HepG2 (cell line): ENCODE results near the gene CCM2. TPM values are rescaled to one million over a fixed set of nuclear protein-coding genes. Genes with fewer than 3 reads are reported as not detected.

Source experiments
- ATAC-seq: fragments of 200-7000 bp; cut with Tn5 transposase; 3 replicates; pipeline ENCODE4 v1.9.1; 2020; ENCODE audit warnings: mild to moderate bottlenecking, moderate library complexity
- BruUV-seq: library from RNA; stranded (reverse); fragments of 400-500 nt; replicated peaks from 2 replicates; lab custom pipeline; 2021; lab: Mats Ljungman, UMichigan
- CTCF ChIA-PET: fragments of 300-600 bp; formaldehyde crosslinking; extraction: SDS; loops from one replicate; lab custom pipeline; 2021; ENCODE audit warnings: low total read pairs, inconsistent platforms, low intra/inter-chr PET ratio; lab: Yijun Ruan, JAX
- POLR2A ChIA-PET: fragments of 350-600 bp; sonication (Branson Sonifier 250); formaldehyde crosslinking; loops from one replicate; lab custom pipeline; 2020; ENCODE audit warnings: antibody characterized with exemption, inconsistent platforms; lab: Yijun Ruan, JAX
- DNase-seq: peaks from one replicate; pipeline ENCODE4 v3.0.0-alpha.2; 2015; ENCODE audit warnings: low spot score
- FAIRE-seq: peaks from 3 replicates; lab custom pipeline; 2011; peaks lifted over from hg19 to GRCh38; lab: Jason Lieb, UNC
- H2AFZ ChIP-seq: one replicate; pipeline ENCODE4 v1.6.1; 2011; ENCODE audit warnings: low read length, inconsistent platforms
- H3K27ac ChIP-seq: fragments of 300-600 bp; 3 replicates; pipeline ENCODE4 v1.8.0; 2011; ENCODE audit warnings: mixed run types, mild to moderate bottlenecking, mixed read lengths, low read length, inconsistent platforms; ENCODE audit not compliant: insufficient read depth; ENCODE audit errors: extremely low read length
- H3K27me3 ChIP-seq, 2 experiments: fragments of 200-600 bp in 1 of 2; 2 replicates in 1 of 2; 3 replicates in 1 of 2; pipeline versions ENCODE4 v1.6.0 to v1.8.0; 2011; ENCODE audit warnings: low read length in 2 of 2, mild to moderate bottlenecking in 2 of 2, moderate library complexity in 2 of 2, inconsistent platforms in 1 of 2; ENCODE audit not compliant: insufficient read depth in 2 of 2, control insufficient read depth in 1 of 2
- H3K36me3 ChIP-seq, 2 experiments: fragments of 200-600 bp in 1 of 2; replicated peaks in 1 of 2; 2 replicates in 1 of 2; 3 replicates in 1 of 2; pipeline versions ENCODE4 v1.5.1 to v1.8.0; 2011; ENCODE audit warnings: low read length in 2 of 2, inconsistent platforms in 1 of 2; ENCODE audit not compliant: insufficient read depth in 2 of 2, control insufficient read depth in 1 of 2
- H3K4me1 ChIP-seq: 2 replicates; pipeline ENCODE4 v1.5.1; 2012; ENCODE audit warnings: low read length, inconsistent platforms; ENCODE audit not compliant: insufficient read depth
- H3K4me2 ChIP-seq: 2 replicates; pipeline ENCODE4 v1.6.0; 2011; ENCODE audit warnings: low read depth, low read length, inconsistent platforms
- H3K4me3 ChIP-seq, 3 experiments: fragments of 200-600 bp in 1 of 3; sonication (generic), shearing (Covaris generic) in 1 of 3; replicated peaks in 1 of 3; 2 replicates each; pipeline ENCODE4 v1.5.1; 2011 to 2016; ENCODE audit warnings: low read length in 3 of 3, inconsistent platforms in 2 of 3, low read depth in 2 of 3, mild to moderate bottlenecking in 2 of 3, control low read depth in 1 of 3, mixed read lengths in 1 of 3; ENCODE audit not compliant: insufficient read depth in 1 of 3
- H3K79me2 ChIP-seq: one replicate; pipeline ENCODE4 v1.6.1; 2011; ENCODE audit warnings: low read length, inconsistent platforms; ENCODE audit not compliant: insufficient read depth
- H3K9ac ChIP-seq: 2 replicates; pipeline ENCODE4 v1.6.0; 2011; ENCODE audit warnings: mild to moderate bottlenecking, low read depth, low read length, inconsistent platforms; ENCODE audit not compliant: insufficient read depth
- H3K9me3 ChIP-seq: 2 replicates; pipeline ENCODE4 v1.5.1; 2012; ENCODE audit warnings: mild to moderate bottlenecking, low read length
- H4K20me1 ChIP-seq: 2 replicates; pipeline ENCODE4 v1.6.0; 2011; ENCODE audit warnings: inconsistent platforms, mild to moderate bottlenecking, low read length, moderate library complexity; ENCODE audit not compliant: insufficient read depth
- NCOA5 ChIP-seq: sonication (generic); formaldehyde crosslinking; IDR thresholded peaks from 2 replicates; pipeline ENCODE4 v1.4.0; 2020; ENCODE audit warnings: missing genetic modification reagents
- NR0B2 ChIP-seq: sonication (generic); formaldehyde crosslinking; IDR thresholded peaks from 2 replicates; pipeline ENCODE4 v1.4.0; 2020; ENCODE audit warnings: mild to moderate bottlenecking, missing genetic modification reagents
- PITX1 ChIP-seq: sonication (generic); formaldehyde crosslinking; IDR thresholded peaks from 2 replicates; pipeline ENCODE4 v1.5.1; 2020; ENCODE audit warnings: mild to moderate bottlenecking, missing genetic modification reagents
- ZBTB21 ChIP-seq: sonication (generic); formaldehyde crosslinking; IDR thresholded peaks from 2 replicates; pipeline ENCODE4 v1.4.0; 2020; ENCODE audit warnings: missing genetic modification reagents
- ZNF546 ChIP-seq: sonication (generic); formaldehyde crosslinking; conservative IDR thresholded peaks from 2 replicates; pipeline ENCODE4 v1.8.1; 2023; ENCODE audit warnings: mild to moderate bottlenecking, missing genetic modification reagents
- ZNF563 ChIP-seq: sonication (generic); formaldehyde crosslinking; IDR thresholded peaks from 2 replicates; pipeline ENCODE4 v1.8.0; 2022; ENCODE audit warnings: mild to moderate bottlenecking, moderate library complexity, missing genetic modification reagents
- WGBS: methylation state at CpG from one replicate; pipeline ENCODE4 v1.1.6; 2017; ENCODE audit warnings: low lambda C conversion rate; 5-methylcytosine and 5-hydroxymethylcytosine counted together
- in situ Hi-C: cut with HindIII; loops from 2 replicates; pipeline ENCODE4 v1.10.0; 2017; ENCODE audit warnings: low pct_unique_long_range_greater_than_20kb; ENCODE audit not compliant: extremely low pct_ligation_motif_present
- intact Hi-C: fragments of 100-400 bp; cut with micrococcal nuclease; formaldehyde crosslinking; loops from one replicate; pipeline ENCODE4 v1.10.0; 2022; ENCODE audit not compliant: unreplicated experiment
- polyA plus RNA-seq, 8 experiments: library from polyadenylated mRNA; depleted of rRNA in 3 of 8; stranded (reverse) in 7 of 8; unstranded in 1 of 8; fragments of >200 nt; fragmentation: Illumina TruSeq in 4 of 8; extraction: Trizol in 4 of 8; gene quantifications; 2 replicates each; pipeline versions ENCODE4 v1.2.1 to v1.2.3, GENCODE V29; 2011 to 2016; ENCODE audit warnings: low read depth in 4 of 8, missing spikeins in 1 of 8, mixed read lengths in 1 of 8; ENCODE audit not compliant: insufficient read depth in 1 of 8
- total RNA-seq, 5 experiments: library from RNA; depleted of rRNA; stranded (reverse); fragments of >200 nt; fragmentation: Illumina TruSeq; extraction: Trizol; gene quantifications; 2 replicates each; pipeline ENCODE4 v1.2.3, GENCODE V29; 2016; ENCODE audit warnings: low read depth in 1 of 5

The CCM2 gene
- total and polyA plus RNA-seq, 2 of the 13 experiments (the other 11 are each of a cell fraction or from before 2014, with no cell fraction given): 13.7 to 15.8 TPM

- no peak for TF ChIP-seq ZNF546
- no peak for TF ChIP-seq NCOA5 (CRISPR knock-in tag)
Observed at GRCh38 chr7:44973610-44974401, 26.2 kb upstream of the CCM2 start (continued).

- ATAC-seq (no peak), DNase-seq (no peak), FAIRE-seq (no peak)
- Histone ChIP-seq H3K79me2 (no peaks in the 10 kb centered on the region), H3K27ac (no peak overlapping the region), H3K4me3 (no peak overlapping the region), H3K9me3 (no peaks in the 10 kb centered on the region), H3K36me3 (no peaks in the 10 kb centered on the region), H3K4me2 (no peak overlapping the region), H3K27me3 (peaks cover 4 to 5% of the 10 kb centered on the region in 2 experiments; a peak in 2 of 5 replicates), H2AFZ (no peak overlapping the region), H3K9ac (no peak overlapping the region), H3K4me1 (peaks cover 65% of the 10 kb centered on the region), H4K20me1 (no peaks in the 10 kb centered on the region)
- CTCF ChIA-PET: interaction anchor here (1.0 kb wide), 1 partner anchor 162 kb away, joined by 3 read pairs; no protein-coding TSS in a partner anchor
- 0% methylated on average over 3 of the region's 7 CpGs for WGBS
- in situ Hi-C loops: loop anchor here (25.0 kb wide), 1 partner anchor 288 kb away; no protein-coding TSS in a partner anchor
- BruUV-seq: no TSS peak
- intact Hi-C loops: no loop called here
- TF ChIP-seq NR0B2 (CRISPR knock-in tag): no peak
- TF ChIP-seq ZBTB21: no peak
- TF ChIP-seq ZNF563 (CRISPR knock-in tag): no peak
- TF ChIP-seq PITX1 (CRISPR knock-in tag): no peak
- POLR2A ChIA-PET: interaction anchor here (1.2 to 4.1 kb wide), 4 partner anchors 24 to 138 kb away, joined by 4 to 83 read pairs (median 22); partner anchors contain the start of genes CCM2, PURB and TBRG4
Observed at GRCh38 chr7:44974549-44974948, 25.5 kb upstream of the CCM2 start.
